ENCODE data around the gene ROBO3. TPM values are rescaled to one million over a fixed set of nuclear protein-coding genes. Genes with fewer than 3 reads are reported as not detected.

Gene ROBO3
- total RNA-seq, 1 donor, result 18.1 TPM

DNA sequence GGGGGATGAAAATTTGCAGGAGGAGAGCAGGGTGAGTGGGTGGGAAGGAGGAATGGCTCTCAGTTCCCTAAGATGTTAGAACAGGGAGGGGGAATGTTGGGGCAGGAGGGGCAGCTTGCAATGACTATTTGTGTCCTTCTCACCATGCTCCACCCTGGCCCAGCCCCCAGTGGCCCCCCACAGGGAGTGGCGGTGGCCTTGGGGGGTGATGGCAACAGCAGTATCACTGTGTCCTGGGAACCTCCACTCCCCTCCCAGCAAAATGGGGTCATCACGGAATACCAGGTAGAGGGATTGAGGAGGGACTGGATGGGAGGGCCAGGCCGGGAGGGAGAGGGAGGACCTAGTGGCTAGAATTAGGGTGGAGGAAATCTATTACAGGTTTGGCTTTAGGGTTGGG, 10.2 kb downstream of the ROBO3 start:
- H2AFZ ChIP-seq (ENCODE audit: low read length), result peak overlapping the region; percentile 98
- no peak overlapping the region for H3K27ac ChIP-seq (ENCODE audit: low read depth, low read length)
- no peaks in the 10 kb centered on the region for H3K36me3 ChIP-seq (ENCODE audit: insufficient read depth, low read length)
- H3K27me3 ChIP-seq (ENCODE audit: insufficient read depth, low read length), result peaks cover 36% of the 10 kb centered on the region
- DNase-seq (ENCODE audit: insufficient read length, low spot score, missing footprints), result peak; percentile 66
- H3K4me3 ChIP-seq (ENCODE audit: insufficient read depth, low read length), result peak overlapping the region; percentile 89
- H3K79me2 ChIP-seq (ENCODE audit: insufficient read depth, low read length), result no peaks in the 10 kb centered on the region
- H3K4me1 ChIP-seq (ENCODE audit: insufficient read depth, low read length), result no peaks in the 10 kb centered on the region
- no peaks in the 10 kb centered on the region for H3K9me3 ChIP-seq (ENCODE audit: low read depth, low read length)
- peak overlapping the region; percentile 93 for H3K4me2 ChIP-seq (ENCODE audit: insufficient read depth, low read length)
- TF ChIP-seq, protein P1, sequence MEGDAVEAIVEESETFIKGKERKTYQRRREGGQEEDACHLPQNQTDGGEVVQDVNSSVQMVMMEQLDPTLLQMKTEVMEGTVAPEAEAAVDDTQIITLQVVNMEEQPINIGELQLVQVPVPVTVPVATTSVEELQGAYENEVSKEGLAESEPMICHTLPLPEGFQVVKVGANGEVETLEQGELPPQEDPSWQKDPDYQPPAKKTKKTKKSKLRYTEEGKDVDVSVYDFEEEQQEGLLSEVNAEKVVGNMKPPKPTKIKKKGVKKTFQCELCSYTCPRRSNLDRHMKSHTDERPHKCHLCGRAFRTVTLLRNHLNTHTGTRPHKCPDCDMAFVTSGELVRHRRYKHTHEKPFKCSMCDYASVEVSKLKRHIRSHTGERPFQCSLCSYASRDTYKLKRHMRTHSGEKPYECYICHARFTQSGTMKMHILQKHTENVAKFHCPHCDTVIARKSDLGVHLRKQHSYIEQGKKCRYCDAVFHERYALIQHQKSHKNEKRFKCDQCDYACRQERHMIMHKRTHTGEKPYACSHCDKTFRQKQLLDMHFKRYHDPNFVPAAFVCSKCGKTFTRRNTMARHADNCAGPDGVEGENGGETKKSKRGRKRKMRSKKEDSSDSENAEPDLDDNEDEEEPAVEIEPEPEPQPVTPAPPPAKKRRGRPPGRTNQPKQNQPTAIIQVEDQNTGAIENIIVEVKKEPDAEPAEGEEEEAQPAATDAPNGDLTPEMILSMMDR (IDR thresholded peaks at IDR 0.05; ENCODE audit: extremely low read depth, low read depth, low read length), result no peak
- H4K20me1 ChIP-seq (ENCODE audit: insufficient read depth, low read length), result no peaks in the 10 kb centered on the region

- Histone ChIP-seq H3K27ac (ENCODE audit: low read depth, low read length) (peak overlapping the region; percentile 89), H3K4me3 (ENCODE audit: insufficient read depth, low read length) (peak overlapping the region; percentile 89), H4K20me1 (ENCODE audit: insufficient read depth, low read length) (no peaks in the 10 kb centered on the region), H3K4me2 (ENCODE audit: insufficient read depth, low read length) (peak overlapping the region; percentile 93), H3K27me3 (ENCODE audit: insufficient read depth, low read length) (peaks cover 28% of the 10 kb centered on the region), H3K9me3 (ENCODE audit: low read depth, low read length) (no peaks in the 10 kb centered on the region), H3K36me3 (ENCODE audit: insufficient read depth, low read length) (no peaks in the 10 kb centered on the region), H2AFZ (ENCODE audit: low read length) (peak overlapping the region; percentile 98), H3K4me1 (ENCODE audit: insufficient read depth, low read length) (no peaks in the 10 kb centered on the region), H3K79me2 (ENCODE audit: insufficient read depth, low read length) (no peaks in the 10 kb centered on the region)
- DNase-seq (ENCODE audit: insufficient read length, low spot score, missing footprints), result peak; percentile 99
- TF ChIP-seq, protein P1 (IDR thresholded peaks at IDR 0.05; ENCODE audit: extremely low read depth, low read depth, low read length), result peak; percentile 62
These were observed 10.9 kb downstream of the ROBO3 start for GRCh38 chr11:124875943-124876817.

DNA sequence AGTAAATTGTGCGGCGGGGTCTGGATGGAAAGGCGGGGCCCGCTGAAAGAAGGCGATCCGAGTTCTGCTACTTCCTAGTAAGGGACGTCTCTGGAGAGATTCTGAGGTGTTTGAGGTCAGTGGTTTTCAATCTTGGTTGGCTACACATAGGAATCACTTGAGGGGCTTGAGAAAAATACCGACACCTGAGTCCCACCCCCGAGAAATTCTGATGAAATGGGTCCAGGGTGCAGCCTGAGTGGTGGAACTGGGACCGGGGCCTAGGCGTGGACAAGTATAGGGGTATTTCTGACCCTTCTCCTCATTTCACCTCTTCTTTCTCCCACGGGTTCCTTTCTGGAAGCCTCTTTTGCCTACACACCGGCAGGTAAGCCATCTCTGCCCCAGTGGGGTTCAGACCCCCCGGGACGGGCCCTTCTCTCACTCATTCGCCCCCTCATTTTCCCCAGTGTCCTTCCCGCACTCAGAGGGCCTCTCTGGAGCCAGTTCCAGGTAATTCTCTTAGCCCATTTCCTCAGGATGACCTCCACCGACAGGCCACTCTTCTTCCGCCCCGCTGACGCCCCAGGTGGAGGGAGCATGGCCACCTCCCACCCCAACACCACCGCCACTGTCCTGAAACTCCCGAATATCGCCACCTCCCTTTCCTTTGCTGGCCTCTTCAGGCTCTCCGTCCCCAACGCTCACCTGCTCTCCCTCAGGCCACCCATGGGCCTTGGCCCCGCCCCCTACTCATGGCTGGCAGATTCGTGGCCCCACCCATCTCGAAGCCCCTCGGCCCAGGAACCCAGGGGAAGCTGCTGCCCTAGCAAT, 11.8 kb downstream of the ROBO3 start:
- Histone ChIP-seq H3K79me2 (ENCODE audit: insufficient read depth, low read length) (no peaks in the 10 kb centered on the region), H3K9me3 (ENCODE audit: low read depth, low read length) (no peaks in the 10 kb centered on the region), H3K27me3 (ENCODE audit: insufficient read depth, low read length) (peaks cover 20% of the 10 kb centered on the region), H2AFZ (ENCODE audit: low read length) (peak overlapping the region; percentile 98), H3K27ac (ENCODE audit: low read depth, low read length) (peak overlapping the region; percentile 89), H3K4me3 (ENCODE audit: insufficient read depth, low read length) (peak overlapping the region; percentile 89), H3K36me3 (ENCODE audit: insufficient read depth, low read length) (no peaks in the 10 kb centered on the region), H3K4me1 (ENCODE audit: insufficient read depth, low read length) (no peaks in the 10 kb centered on the region), H3K4me2 (ENCODE audit: insufficient read depth, low read length) (peak overlapping the region; percentile 93), H4K20me1 (ENCODE audit: insufficient read depth, low read length) (no peaks in the 10 kb centered on the region)
- DNase-seq (ENCODE audit: insufficient read length, low spot score, missing footprints), result peak; percentile 89
- TF ChIP-seq, protein P1 (IDR thresholded peaks at IDR 0.05; ENCODE audit: extremely low read depth, low read depth, low read length), result no peak

GRCh38 chr11:124877631-124877909, 12.3 kb downstream of the ROBO3 start:
- Histone ChIP-seq H3K36me3 (ENCODE audit: insufficient read depth, low read length) (no peaks in the 10 kb centered on the region), H3K9me3 (ENCODE audit: low read depth, low read length) (no peaks in the 10 kb centered on the region), H3K4me3 (ENCODE audit: insufficient read depth, low read length) (no peak overlapping the region), H3K27me3 (ENCODE audit: insufficient read depth, low read length) (peaks cover 15% of the 10 kb centered on the region), H3K79me2 (ENCODE audit: insufficient read depth, low read length) (no peaks in the 10 kb centered on the region), H2AFZ (ENCODE audit: low read length) (no peak overlapping the region), H3K4me1 (ENCODE audit: insufficient read depth, low read length) (no peaks in the 10 kb centered on the region), H4K20me1 (ENCODE audit: insufficient read depth, low read length) (no peaks in the 10 kb centered on the region), H3K4me2 (ENCODE audit: insufficient read depth, low read length) (no peak overlapping the region), H3K27ac (ENCODE audit: low read depth, low read length) (no peak overlapping the region)
- TF ChIP-seq, protein P1 (IDR thresholded peaks at IDR 0.05; ENCODE audit: extremely low read depth, low read depth, low read length), result no peak
- no peak for DNase-seq (ENCODE audit: insufficient read length, low spot score, missing footprints)
